GM19035 (cell line): ENCODE results near the gene SLC25A34.

Experiments used
- ATAC-seq: cut with Tn5 transposase; IDR thresholded peaks from one replicate; pipeline ENCODE4 v1.9.1; 2021; ENCODE audit not compliant: unreplicated experiment

SLC25A34 gene

DNA sequence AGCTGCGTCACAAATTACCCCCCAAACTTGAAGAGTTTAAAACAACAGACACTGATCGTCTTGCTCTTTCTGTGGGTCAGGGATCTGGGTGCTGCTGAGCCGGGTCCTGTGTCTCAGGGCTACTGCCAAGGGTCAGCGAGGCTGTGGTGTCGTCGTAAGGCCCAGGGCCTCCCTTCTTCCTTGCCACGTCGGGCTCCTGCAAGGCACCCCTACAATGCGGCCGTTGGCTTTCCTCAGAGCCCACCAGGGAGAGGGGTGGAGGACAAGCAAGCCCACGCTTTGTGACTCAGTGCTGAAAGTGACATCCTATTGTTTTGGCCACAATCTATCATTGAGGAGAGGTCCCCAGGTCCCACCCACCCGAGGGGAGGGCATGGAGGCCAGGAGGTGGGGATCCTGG is 14.9 kb downstream of the SLC25A34 start:
- ATAC-seq = no peak

DNA sequence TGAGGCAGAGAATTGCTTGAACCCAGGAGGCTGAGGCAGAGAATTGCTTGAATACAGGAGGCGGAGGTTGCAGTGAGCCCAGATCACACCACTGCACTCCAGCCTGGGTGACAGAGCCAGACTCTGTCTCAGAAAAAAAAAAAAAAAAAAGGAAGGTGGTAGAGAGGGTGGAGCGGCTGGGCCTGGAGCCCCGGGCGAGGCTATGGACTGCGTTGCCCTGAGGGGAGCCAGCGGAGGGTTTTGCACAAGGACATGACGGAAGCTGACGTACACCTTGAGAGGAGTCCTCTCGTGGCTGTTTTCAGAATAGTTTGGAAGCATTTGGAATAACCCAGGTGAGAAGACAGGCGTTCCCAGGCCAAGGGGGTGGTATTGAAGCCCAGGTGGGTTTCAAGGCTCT is 15.7 kb downstream of the SLC25A34 start:
- ATAC-seq = no peak

DNA sequence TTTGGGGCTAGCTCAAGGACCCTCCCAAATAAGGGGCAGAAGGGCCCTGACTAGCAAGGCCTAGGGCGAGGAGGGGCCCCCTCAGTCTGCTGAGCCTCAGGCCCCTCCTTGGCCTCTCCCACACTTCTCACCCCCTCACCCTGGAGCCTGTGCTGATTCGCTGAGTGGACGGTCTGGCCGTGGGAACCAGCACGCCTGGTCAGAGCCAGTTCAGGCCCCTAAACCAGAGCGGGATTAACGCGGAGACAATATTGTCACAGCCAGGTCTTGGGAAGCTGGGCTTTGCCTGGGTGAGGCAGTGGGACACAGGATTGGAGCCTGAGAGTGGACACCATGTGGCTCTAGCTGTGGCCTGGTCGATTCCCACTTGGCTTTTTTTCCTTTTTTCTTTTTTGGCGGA is 17.7 kb downstream of the SLC25A34 start:
- no peak for ATAC-seq

DNA sequence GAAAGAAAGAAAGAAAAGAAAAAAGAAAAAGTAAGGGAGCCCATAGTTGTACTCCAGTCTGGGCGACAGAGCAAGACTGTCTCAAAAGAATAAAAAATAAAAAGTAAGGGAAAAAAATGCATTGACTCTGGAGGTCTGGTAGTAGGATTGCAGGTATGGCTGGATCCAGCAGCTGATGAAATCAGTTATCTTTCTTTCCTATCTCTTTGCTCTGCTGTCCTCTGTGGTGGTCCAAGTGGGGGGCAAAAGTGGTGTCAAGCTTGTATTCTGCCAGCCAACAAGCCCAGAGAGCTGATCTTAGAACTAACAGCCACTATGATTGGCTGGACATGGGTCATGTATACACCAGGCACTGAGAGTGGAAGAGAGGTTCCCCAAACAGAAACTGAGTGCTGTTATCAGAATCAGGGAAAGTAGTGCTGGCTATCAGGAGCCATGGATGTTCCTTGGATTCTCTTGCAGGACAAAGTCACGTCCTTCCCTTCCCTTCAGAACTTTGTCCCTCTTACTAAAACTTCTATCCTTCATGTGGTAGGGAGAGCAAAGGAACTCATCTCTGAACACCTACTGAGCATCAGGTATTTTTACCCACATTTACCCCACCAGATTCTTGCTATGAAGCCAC is 19.1 kb downstream of the SLC25A34 start:
- ATAC-seq = no peak

DNA sequence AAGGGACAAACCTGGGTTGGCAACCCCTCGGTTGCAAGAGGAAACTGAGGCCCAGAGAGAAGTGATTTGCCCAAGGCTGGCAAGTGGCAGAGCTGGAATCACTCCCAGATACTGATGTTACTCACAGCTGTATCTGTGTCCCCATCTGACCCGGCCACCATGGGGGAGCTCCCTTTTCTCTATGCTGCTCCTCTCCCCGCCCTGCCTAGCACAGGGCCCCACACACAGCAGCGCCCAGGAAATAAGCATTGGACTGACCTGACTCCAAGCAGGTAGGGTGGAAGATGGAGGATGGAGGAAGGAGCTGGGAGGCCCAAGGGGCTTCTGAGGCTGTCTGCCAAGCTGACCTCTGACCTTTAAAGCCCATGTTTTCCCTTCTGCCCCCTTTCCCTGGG is 19.6 kb downstream of the SLC25A34 start:
- no peak for ATAC-seq

DNA sequence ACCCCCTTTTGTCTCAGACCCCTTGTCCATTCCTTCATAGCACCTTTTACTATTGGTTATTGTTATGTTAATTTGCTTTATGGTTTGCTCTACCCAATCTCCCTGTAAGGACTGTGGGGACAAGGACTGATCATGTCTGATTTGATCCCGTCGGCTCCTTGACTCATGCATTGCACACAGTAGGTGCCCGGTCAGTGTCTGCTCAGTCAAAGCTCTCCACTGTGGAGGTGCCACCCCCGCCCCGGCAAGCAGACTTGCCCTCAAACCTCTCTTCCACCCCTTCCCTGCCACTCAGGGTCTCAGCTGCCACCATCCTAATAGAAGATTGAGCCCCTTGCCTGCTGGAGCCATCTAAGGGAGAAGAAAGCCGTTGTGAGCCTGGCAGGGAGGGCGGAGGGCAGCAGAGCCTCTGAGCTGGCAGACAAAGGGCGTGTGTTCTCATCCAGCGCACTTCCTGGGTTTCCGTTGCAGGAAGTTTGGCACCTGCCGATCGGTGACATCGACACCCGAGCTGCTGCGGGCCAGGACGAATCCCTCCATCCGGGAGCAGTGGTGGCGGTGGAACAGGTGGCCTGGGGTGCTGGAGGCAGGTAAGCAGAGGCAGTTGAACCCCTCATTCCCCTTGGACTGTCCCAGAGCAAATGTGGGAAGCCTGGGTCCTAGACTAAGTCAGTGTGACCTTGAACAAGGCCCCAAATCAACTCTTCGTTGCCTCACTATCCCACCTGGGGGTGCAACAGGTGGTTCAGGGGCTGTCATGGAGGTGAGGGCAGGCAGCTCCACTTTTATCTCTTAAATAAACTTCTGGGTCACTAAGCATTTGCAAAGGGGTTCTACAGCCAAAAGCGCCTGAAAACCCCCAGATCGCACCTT is 20.3 kb downstream of the SLC25A34 start:
- ATAC-seq = no peak

DNA sequence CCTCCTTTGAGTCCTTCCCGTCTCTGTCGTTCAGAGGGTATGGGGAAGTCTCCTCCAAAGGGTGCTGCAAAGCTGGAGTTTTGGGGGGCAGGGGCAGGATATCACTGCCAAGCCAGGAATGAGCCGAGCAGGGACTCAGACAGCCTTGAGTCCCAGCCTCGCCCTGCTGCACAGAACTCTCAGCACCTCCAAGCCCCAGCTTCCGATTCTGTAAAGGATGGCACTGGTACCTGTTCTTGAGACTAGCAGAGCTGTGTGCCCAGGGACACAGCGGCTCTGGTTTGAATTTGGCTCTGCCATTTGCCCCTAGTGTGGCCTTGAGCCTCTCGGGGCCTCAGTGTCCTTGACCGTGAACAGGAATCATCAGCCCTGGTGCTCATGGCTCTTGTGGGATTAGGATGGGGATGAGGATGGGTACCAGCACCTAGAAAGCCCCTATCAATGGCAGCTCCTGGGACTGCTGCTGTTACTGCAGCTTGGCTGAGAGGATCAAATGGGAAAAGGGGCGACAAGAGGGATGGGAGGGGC is 21.0 kb downstream of the SLC25A34 start:
- ATAC-seq = no peak

DNA sequence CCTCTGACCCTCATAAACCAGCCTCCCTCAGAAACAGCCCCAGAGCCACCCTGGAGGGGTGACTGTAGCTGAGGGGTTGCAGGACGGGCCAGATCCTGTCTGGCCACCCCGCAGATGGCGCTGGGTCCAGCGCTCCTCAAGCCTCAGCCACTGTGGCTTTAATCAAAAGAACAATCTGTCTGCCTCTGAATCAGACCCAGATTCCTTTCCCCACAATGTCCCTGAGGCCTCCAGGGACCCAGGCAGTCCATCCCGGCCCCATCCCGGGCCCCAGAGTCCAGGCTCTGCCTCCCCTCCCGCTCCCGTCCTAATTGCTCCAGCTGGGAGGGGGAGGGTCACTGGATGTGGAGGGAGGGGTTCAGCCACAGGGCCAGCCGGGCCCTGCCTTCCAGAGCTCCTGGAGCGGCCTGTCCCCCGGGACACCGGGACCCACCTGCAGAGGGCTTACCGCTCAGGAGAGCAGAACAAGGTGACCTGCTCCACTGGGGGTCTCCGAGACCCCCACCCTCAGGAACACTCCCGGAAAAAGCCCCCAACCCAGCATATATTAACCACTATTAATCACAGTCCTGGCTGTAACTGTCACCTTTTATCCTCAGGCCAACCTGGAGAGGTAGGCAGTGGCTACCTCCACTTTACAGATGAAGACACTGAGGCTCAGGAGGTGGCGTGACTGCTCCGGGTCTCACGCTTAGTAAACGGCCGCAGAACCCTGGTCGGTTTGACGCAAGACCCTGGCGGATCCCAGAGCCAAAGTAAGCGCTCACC is 21.7 kb downstream of the SLC25A34 start:
- ATAC-seq = no peak

DNA sequence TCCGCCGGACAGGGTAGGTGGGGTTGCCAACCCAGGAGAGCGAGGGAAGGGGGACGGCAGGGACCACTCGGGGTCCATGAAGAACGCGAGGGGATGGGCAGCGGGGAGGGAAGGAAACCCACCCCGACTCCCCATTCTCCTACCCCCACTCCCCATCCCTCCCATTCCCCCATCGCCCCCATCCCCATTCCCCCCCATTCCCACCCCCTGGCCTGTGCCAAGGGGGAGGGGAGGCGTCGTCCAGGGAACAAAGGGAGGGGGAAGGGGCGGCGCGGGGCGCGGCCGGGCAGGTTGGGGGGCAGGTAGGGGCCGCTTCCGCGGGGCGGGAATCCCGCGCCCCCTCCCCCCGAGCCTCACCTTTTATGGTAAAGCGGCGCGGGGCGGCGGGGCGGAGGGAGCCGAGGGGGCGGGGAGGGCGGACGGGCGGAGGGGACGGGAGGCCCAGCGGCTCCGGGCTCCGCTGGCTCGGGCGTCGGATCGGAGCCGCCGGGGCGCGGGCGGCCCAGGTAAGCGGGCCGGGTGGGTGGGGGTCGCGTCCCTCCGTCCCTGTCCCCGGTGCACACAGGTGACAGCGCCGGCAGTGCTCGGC is 22.4 kb downstream of the SLC25A34 start, which contains the start of gene FBLIM1:
TSS of gene FBLIM1 (plus strand) at position 453 of the 589 bp plus-strand sequence. CDS start 6,189 bp downstream, outside the sequence.
- no peak for ATAC-seq

DNA sequence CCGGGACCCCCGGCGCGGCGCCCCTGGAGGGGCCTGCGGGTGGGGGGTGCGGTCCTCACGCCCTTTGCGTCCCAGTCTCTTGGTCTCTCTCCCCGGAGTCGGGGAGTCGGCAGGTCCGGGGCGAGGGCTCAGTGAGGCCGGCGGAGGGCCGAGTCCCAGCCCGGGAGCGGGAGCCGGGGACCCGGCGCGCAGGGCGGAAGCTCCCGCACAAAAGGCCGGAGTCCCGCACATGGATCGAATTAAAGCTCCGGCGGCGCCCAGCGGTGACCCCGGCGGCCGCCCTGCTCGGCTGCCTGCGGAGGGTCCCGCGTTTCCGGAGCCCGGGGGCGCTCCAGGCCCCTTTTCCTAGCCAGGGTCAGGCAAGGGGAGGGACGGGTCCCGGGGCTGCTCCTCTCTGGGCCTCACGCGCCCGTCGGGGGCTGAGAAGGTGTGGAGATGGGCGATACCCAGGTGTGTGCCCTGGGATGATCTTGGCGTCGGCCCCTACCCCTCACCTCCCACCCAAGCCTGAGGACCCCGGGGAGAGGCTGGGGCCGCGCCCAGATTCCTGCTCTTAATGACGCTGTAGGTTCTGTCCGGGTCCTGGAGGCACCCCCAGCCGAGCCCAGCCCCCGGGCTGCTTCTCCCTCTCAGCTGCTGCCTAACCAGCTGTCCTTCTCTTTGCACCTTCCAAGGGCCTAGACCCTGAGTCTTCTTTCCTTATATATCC is 23.0 kb downstream of the SLC25A34 start:
- no peak for ATAC-seq

DNA sequence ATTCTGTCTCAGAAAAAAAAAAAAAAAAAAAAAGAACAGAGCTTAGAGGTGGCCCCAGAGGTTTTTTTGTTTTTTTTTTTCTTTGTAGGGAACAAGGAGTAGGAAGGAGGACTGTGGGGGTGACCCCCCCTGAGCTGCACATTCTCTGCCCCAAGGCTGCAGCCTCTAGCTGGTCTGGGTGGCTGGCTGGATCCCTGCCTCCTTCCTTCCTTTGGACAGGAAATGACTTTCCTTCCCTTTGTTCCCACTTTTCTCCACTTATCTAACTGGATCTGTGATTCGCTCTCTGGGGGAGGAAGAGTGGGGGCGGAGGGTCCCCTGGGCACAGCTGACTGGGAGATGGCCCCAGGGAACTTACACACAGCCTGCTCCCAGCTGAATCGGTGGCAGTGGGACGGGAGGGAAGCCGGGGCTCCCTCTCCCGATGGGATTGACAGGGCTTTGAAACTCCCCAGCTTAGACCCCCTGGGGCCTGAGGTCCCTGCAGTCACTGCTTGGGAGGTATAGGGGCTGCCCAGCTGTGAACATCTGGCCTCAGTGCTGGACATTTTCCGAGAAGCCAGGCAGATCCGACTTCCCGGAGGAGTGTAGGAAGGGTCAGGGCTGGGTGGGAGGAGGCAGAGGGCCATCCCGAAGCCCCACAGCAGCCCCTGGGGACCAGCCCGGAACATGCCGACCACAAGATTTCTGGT is 24.6 kb downstream of the SLC25A34 start:
- ATAC-seq = no peak

DNA sequence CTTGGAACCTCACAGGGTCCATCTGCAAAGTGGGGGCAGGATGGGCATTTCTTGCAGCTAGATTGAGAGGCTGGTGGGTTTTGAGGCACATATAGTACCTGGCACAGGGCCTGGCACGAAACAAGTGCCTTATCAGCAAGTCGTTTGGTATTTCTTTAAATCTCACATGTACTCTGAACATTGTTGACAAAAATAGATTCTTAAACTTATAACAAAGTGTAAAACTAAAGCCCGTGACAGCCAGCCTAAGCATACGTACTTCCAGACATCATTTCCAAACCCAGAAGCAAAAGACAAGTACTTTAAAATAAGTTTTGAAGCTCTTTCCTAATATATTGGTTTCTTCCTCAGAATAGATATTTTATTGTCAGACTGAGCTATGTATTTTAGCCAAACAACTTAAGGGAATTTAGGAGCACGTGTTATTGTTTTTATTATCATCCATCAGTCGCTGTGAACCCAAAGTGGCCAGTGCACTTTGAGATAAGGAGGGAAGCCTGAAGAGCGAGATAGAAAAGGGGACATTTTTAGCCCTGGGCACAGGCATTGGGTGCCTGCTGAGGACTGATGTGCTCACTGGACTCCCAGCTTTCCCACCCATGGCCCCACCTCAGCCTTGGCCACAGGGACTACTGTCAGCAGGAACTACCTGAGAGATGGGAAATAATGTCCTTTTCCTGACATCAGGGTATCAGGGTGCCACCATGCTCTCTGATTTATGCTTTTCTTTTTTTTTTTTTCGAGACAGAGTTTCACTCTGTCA is 25.5 kb downstream of the SLC25A34 start:
- no peak for ATAC-seq

DNA sequence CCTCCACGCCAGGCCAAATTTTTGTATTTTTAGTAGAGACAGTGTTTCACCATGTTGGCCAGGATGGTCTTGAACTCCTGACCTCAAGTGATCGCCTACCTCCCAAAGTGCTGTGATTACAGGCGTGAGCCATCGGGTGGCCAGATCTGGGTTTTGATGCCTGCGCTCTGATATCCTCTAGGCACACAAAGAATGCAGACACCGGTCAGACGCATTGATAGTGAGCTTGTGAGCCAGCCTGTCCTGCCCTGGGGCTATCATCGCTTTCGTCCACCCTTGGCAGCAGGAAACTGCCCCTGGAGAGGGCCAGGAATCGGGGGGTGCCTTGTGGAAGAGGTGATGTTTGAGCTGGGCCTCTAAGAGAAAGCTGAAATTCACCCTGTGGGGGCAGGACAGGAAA is 26.5 kb downstream of the SLC25A34 start:
- no peak for ATAC-seq

DNA sequence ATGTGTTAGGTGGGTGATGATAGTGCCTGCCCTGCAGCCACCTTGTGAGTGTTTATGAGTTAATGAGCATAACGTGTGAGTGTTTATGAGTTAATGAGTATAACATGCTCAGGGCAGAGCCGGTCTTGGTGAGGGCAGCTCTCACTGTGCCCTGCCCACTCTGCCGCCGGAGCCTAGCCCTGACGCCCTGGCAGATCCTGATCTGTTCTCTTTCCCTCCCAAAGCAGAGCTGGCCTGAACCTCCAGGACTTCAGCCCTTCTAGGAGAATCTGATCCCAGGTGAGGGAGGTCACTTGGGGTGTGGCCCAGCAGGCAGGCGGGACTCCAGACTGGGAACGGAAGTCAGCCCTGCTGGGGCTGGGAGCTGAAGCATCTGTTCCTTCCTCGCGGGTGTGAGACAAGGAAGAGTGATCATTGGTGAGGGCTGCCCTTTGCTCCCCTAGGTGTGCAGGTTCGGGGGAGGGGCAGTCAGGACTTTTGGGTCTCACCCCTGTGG is 28.3 kb downstream of the SLC25A34 start:
- ATAC-seq = no peak

DNA sequence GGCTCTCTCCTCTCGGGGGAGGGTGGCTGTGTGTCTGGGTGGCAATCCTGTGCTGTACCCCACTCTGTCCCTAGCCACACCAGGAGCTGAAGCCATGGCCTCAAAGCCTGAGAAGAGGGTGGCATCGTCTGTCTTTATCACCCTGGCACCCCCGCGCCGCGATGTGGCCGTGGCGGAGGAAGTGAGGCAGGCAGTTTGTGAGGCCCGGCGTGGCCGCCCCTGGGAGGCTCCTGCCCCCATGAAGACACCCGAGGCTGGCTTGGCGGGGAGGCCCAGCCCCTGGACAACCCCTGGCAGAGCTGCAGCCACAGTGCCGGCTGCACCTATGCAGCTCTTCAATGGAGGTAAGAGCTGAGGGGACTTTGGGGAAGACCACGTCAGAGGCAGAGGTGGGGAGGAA is 28.8 kb downstream of the SLC25A34 start:
- ATAC-seq = no peak

DNA sequence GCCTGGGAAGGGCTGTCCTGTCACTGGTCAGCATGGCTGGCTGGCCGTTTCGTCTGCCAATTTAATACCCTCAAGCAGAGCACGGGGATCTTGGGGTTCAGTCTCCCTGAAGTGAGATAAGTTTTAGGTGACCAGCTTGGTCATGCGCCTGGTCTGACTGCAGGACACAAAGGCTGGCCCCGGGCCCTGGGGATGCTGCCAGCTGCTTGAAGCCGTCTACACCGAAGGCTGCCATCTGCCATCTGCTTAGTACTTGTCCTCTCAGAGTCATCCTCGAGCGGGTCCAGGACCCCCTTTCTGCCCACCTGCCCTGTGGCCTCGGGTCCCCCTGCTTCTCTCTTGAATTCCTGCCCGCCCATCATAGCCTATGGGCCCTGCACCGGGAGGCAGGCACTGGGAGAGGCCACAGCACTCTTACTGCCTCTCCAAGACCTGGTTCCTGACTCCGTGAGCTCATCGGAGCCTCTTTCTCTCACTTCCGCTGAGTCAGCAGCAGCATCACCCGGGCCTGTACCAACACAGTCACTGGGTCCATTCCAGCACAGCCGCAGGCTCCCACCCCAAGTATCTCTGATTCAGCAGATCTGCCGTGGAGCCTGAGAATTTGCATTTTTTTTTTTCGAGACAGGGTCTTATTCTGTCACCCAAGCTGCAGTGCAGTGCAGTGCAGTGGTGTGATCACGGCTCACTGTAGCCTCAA is 29.6 kb downstream of the SLC25A34 start:
- no peak for ATAC-seq

DNA sequence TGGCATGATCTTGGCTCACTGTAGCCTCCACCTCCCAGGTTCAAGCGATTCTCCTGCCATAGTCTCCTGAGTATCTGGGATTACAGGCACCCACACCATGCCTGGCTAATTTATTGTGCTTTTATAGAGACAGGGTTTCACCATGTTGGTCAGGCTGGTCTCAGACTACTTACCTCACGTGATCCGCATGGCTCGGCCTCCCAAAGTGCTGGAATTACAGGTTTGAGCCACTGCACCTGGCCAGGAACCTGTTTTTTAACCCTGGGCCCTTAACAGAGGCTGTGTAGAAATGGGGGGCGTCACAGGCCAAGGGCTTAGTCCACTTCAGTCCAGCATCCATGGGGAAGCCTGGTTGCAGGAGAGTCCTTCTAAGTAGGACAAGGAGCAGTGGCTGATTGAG is 31.9 kb downstream of the SLC25A34 start:
- no peak for ATAC-seq

DNA sequence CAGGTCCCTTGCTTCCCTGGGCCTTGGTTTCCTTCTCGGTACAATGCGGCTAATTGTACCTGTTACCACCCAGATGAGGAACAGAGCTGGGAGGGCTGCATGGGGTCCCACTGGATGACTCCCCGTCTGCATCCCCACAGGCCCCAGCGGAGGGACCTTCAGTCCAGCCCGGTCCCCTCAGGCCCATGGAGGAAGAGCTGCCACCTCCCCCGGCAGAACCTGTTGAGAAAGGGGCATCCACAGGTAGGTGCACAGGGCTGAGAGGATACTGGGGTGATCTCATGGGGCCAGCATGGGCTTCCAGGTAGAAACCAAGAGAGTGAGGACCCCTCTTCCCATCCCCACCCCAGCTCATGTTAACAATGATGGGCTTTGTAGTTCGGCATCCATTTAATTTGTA is 32.3 kb downstream of the SLC25A34 start:
- no peak for ATAC-seq
